ENCODE data around the gene GSE1.
A peak's percentile ranks its signal among the peaks of the same experiment; 100 is the strongest.

Gene GSE1

DNA sequence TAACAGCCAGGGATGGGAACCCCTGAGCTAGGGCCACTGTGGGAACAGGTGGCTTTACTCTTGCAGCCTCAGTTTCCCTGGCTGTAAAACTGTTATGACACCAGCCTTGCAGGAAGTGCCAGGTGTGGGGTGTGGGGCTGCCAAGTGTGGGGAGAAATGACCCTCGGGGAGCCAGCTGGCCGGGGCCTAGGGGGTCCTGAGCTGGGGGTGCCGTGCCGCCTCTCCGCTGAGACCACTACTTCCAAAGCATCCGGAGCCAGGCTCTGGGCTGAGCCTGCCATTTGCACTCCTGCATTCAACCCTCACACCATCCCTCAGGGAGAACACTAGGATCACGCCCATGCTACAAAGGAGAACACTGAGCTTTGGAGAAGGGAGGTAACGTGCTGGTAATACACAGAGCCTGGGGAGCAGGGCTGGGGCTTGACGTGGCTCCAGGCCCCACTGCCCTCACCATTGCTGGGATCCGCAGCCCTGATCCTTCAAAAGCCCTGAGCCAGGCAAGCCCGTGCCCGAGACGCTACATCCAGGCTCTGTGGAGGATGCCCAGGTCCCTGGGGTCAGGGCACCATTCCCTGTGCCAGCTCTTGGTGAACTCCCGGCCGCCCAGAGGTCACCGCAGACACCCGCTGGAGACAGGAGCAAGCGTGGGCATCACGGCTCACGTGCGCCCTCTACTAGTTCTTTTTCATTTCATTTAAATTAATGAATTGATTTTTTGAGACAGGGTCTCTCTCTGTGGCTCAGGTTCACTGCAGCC lies 104.5 kb downstream of the GSE1 start:
- TF ChIP-seq TAF1 (IDR thresholded peaks at IDR 0.05; ENCODE audit: low read depth, low read length), result no peak
- TF ChIP-seq PAX5 (IDR thresholded peaks at IDR 0.05; ENCODE audit: insufficient read depth, low read length, severe bottlenecking), result no peak
- no peak for TF ChIP-seq POLR2A (IDR thresholded peaks at IDR 0.05; ENCODE audit: low read depth, low read length)
- TF ChIP-seq SPI1 (IDR thresholded peaks at IDR 0.05; ENCODE audit: low read depth, low read length), result no peak
- TF ChIP-seq POU2F2 (IDR thresholded peaks at IDR 0.05; ENCODE audit: low read depth, low read length), result no peak
- TF ChIP-seq POLR2AphosphoS5 (IDR thresholded peaks at IDR 0.05; ENCODE audit: low read depth, low read length), result no peak
- peak; percentile 74 for DNase-seq (ENCODE audit: insufficient read length, low spot score)
- peak; percentile 20 for FAIRE-seq

DNA sequence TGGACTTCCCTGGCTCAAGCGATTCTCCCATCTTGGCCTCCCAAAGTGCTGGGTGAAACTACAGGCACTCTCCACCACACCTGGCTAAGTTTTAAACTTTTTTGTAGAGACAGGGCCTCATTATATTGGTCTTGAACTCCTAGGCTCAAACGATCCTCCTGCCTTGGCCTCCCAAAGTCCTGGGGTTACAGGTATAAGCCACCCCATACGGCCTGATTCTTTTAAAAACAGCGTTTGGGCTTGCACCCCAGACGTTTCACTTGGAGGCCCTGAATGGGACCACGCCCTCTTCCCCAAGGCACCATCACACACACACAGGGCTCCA lies 105.0 kb downstream of the GSE1 start:
- TF ChIP-seq POU2F2 (IDR thresholded peaks at IDR 0.05; ENCODE audit: low read depth, low read length), result no peak
- no peak for TF ChIP-seq TAF1 (IDR thresholded peaks at IDR 0.05; ENCODE audit: low read depth, low read length)
- TF ChIP-seq POLR2A (IDR thresholded peaks at IDR 0.05; ENCODE audit: low read depth, low read length), result no peak
- no peak for TF ChIP-seq POLR2AphosphoS5 (IDR thresholded peaks at IDR 0.05; ENCODE audit: low read depth, low read length)
- FAIRE-seq (no peak), DNase-seq (ENCODE audit: insufficient read length, low spot score) (no peak)

DNA sequence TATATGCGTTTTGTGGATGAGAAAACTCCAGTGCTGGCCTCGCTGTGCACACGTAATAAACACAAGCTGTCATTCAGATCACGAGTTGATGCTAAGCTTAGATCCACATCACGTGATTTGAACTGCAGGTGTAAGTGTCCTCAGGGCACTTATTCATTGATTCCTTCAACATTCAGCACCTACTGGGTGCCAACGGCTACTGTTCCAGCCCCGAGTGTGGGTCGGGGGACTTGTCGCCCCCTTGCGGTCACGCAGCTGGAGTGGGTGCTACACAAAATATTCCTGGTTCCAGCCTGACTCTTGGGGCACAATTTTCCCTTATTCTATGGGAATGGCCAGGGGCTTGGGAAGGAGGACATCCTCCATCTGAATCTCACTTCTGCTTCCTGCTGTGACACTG lies 105.6 kb downstream of the GSE1 start:
- no peak for FAIRE-seq

DNA sequence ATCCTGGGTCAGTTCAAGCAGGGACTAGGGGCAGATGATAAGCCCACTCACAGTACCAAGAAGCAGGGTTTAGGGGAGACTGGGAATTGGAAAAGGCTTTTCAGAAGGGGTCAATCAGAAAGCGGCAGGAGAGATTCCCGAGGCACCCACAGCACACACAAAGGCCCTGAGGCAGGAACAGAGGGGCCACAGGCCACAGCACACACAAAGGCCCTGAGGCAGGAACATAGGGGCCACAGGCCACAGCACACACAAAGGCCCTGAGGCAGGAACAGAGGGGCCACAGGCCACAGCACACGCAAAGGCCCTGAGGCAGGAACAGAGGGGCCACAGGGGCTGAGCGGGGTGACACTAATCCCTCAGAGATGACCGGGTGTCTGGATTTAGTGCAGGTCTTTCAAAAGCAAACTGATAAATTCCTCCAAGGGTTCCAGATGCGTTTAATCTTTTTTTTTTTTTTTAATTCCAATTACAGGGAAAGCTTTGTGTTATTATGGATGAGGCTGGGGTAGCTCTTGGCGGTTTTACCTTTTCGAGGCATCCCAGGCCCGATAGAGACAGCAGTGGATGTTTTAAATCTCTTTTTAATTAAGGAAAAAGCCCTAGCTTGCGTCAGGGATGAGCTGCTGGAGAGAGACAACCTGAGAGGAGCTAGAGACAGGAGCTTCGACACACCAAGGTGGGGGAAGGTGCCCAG lies 106.6 kb downstream of the GSE1 start:
- DNase-seq (ENCODE audit: insufficient read length, low spot score) (no peak), FAIRE-seq (no peak)
- TF ChIP-seq POU2F2 (IDR thresholded peaks at IDR 0.05; ENCODE audit: low read depth, low read length), result no peak
- TF ChIP-seq PAX5 (IDR thresholded peaks at IDR 0.05; ENCODE audit: insufficient read depth, low read length, severe bottlenecking), result no peak
- no peak for TF ChIP-seq POLR2A (IDR thresholded peaks at IDR 0.05; ENCODE audit: low read depth, low read length)
- TF ChIP-seq SPI1 (IDR thresholded peaks at IDR 0.05; ENCODE audit: low read depth, low read length), result no peak
- no peak for TF ChIP-seq POLR2AphosphoS5 (IDR thresholded peaks at IDR 0.05; ENCODE audit: low read depth, low read length)
- no peak for TF ChIP-seq TAF1 (IDR thresholded peaks at IDR 0.05; ENCODE audit: low read depth, low read length)

More for the DNA sequence above, 105.6 kb downstream of the GSE1 start:
- no peak for TF ChIP-seq POU2F2 (IDR thresholded peaks at IDR 0.05; ENCODE audit: low read depth, low read length)
- no peak for TF ChIP-seq PAX5 (IDR thresholded peaks at IDR 0.05; ENCODE audit: insufficient read depth, low read length, severe bottlenecking)
- TF ChIP-seq SPI1 (IDR thresholded peaks at IDR 0.05; ENCODE audit: low read depth, low read length), result no peak
- TF ChIP-seq POLR2AphosphoS5 (IDR thresholded peaks at IDR 0.05; ENCODE audit: low read depth, low read length), result no peak
- TF ChIP-seq TAF1 (IDR thresholded peaks at IDR 0.05; ENCODE audit: low read depth, low read length), result no peak
- TF ChIP-seq POLR2A (IDR thresholded peaks at IDR 0.05; ENCODE audit: low read depth, low read length), result no peak
- no peak for DNase-seq (ENCODE audit: insufficient read length, low spot score)

DNA sequence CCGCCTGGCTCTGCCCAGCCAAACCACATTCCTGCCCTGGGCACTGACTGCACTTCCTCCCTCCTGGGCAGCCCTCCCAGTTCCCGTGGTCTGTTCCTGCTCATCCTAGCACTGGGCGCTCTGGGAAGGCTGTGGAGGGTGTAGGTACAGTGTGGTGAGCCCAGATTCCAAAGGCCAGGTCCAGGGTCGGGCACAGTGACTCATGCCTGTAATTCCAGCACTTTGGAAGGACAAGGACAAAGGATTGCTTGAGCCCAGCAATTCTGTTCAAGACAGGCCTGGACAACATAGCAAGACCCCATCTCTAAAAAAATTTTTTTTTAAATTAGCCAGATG lies 107.1 kb downstream of the GSE1 start:
- FAIRE-seq (no peak), DNase-seq (ENCODE audit: insufficient read length, low spot score) (no peak)
- TF ChIP-seq PAX5 (IDR thresholded peaks at IDR 0.05; ENCODE audit: insufficient read depth, low read length, severe bottlenecking) (no peak), SPI1 (IDR thresholded peaks at IDR 0.05; ENCODE audit: low read depth, low read length) (no peak), TAF1 (IDR thresholded peaks at IDR 0.05; ENCODE audit: low read depth, low read length) (no peak), POLR2A (IDR thresholded peaks at IDR 0.05; ENCODE audit: low read depth, low read length) (no peak), POU2F2 (IDR thresholded peaks at IDR 0.05; ENCODE audit: low read depth, low read length) (no peak), POLR2AphosphoS5 (IDR thresholded peaks at IDR 0.05; ENCODE audit: low read depth, low read length) (no peak)

DNA sequence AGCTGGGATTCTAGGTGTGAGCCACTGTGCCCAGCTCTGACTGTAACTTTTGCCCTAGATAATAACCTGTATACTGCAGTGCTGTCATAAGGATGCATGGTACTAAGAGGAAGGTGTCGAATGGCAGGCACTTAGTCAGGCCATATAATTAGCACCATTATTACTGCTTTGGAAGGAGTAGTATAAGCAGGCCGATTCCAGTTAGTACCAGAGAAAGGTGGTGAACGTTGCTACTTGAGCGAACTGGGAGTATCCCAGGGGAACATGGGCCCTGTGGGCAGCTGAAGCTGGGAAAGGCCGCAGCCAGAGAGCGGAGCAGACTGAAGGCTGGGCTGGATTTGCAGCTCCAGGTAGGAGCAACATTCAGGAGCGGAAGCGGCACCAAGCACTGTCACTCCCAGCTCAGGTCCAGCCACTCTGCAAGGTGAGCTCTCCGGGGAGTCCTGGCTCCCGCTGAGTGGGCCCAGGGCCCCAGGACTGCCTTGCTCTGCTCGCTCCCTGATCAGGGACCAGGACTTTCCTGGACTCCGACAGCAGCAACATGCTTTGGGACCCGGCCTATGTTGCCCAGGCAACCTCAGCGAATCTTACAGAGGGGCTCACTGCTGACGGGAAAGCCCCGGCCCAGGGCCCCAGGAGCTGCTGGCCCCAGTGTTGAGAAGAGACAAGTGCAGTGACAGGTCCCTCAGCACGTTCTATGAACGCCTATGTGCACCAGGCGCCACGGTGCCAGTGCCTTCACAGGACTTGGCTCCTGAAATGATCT lies 109.2 kb downstream of the GSE1 start:
- DNase-seq (ENCODE audit: insufficient read length, low spot score), result no peak
- no peak for FAIRE-seq
- TF ChIP-seq POLR2A (IDR thresholded peaks at IDR 0.05; ENCODE audit: low read depth, low read length) (no peak), POU2F2 (IDR thresholded peaks at IDR 0.05; ENCODE audit: low read depth, low read length) (no peak), PAX5 (IDR thresholded peaks at IDR 0.05; ENCODE audit: insufficient read depth, low read length, severe bottlenecking) (no peak), TAF1 (IDR thresholded peaks at IDR 0.05; ENCODE audit: low read depth, low read length) (no peak), SPI1 (IDR thresholded peaks at IDR 0.05; ENCODE audit: low read depth, low read length) (no peak), POLR2AphosphoS5 (IDR thresholded peaks at IDR 0.05; ENCODE audit: low read depth, low read length) (no peak)

DNA sequence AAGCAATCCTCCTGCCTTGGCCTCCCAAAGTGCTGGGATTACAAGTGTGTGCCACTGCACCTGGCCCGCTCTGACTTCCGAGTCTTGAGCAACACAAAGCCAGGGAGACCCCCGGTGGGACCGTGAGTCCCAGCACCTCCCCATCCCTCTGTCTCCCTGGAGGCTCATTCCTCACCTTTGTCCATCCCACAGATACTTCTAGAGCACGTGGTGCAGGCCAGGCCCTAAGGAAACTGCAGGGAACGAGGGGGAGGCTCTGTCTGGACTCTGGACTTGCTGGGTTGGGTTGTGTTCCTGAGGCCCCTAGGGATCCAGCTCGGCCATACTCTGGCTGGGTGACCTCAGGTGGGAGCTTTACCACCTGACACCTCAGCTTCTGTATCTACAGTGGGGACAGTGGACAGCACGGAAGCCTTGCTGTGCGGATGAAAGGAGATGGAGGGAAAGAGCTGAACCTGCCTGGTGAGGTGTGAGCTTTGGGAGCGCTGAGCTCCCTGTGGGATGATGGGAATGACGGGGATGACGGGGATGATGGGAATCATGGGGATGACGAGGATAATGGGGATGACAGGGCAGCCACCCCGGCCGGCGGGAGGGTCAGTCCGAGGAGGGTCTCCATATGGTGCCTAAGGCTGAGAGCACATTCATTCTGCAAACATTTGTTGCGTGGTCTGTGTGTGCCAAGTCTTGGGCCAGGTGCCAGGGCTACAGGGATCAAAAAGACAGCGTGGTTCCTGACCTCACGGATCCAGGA lies 111.2 kb downstream of the GSE1 start:
- TF ChIP-seq PAX5 (IDR thresholded peaks at IDR 0.05; ENCODE audit: insufficient read depth, low read length, severe bottlenecking) (no peak), SPI1 (IDR thresholded peaks at IDR 0.05; ENCODE audit: low read depth, low read length) (no peak), POLR2AphosphoS5 (IDR thresholded peaks at IDR 0.05; ENCODE audit: low read depth, low read length) (no peak), POU2F2 (IDR thresholded peaks at IDR 0.05; ENCODE audit: low read depth, low read length) (no peak), TAF1 (IDR thresholded peaks at IDR 0.05; ENCODE audit: low read depth, low read length) (no peak), POLR2A (IDR thresholded peaks at IDR 0.05; ENCODE audit: low read depth, low read length) (no peak)
- DNase-seq (ENCODE audit: insufficient read length, low spot score), result no peak
- no peak for FAIRE-seq

DNA sequence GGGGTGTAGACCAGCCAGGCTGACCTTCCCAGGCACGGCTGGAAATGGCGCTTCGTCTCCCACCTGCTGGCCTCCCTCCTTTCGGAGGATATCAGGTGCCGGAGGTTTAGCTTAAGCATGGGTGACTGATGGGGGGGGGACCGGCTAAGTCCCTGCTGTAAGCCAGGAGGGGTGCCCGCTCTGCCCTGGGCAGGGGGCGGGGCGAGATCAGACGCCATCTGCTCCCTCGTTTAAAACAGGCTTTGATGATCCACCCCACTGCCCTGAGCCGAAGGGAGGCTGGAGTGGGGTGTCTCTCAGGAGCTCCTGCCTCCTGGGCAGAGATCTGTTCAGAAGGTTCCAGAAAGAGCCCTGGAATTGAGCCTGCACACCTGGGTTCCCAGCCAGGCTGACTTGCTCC lies 111.8 kb downstream of the GSE1 start:
- DNase-seq (ENCODE audit: insufficient read length, low spot score), result no peak
- TF ChIP-seq POU2F2 (IDR thresholded peaks at IDR 0.05; ENCODE audit: low read depth, low read length) (no peak), POLR2AphosphoS5 (IDR thresholded peaks at IDR 0.05; ENCODE audit: low read depth, low read length) (no peak), TAF1 (IDR thresholded peaks at IDR 0.05; ENCODE audit: low read depth, low read length) (no peak), PAX5 (IDR thresholded peaks at IDR 0.05; ENCODE audit: insufficient read depth, low read length, severe bottlenecking) (no peak), POLR2A (IDR thresholded peaks at IDR 0.05; ENCODE audit: low read depth, low read length) (no peak), SPI1 (IDR thresholded peaks at IDR 0.05; ENCODE audit: low read depth, low read length) (no peak)
- no peak for FAIRE-seq
